ENCODE results near the gene IRS1.

Gene IRS1

DNA sequence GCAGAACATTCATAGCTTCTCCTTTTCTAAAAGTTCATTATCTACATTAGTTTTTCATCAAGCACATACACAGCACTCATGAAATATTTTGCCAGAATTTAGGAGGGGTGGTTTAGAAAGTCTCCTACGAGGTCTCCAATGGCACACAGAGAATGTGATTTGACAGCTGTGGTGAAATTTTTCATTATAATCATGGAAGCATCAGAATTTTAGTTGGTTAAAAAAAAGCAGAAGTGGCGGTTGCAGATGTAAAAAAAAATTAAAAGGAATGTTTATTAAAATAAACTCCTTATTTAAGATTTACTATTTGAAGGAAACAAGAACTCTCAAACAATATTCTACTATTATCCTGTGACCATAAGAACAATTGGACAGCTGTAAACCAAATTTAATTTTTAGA is 25.4 kb upstream of the IRS1 start:
- DNase-seq (ENCODE audit: low read depth), result no peak
- TF ChIP-seq, protein P1, sequence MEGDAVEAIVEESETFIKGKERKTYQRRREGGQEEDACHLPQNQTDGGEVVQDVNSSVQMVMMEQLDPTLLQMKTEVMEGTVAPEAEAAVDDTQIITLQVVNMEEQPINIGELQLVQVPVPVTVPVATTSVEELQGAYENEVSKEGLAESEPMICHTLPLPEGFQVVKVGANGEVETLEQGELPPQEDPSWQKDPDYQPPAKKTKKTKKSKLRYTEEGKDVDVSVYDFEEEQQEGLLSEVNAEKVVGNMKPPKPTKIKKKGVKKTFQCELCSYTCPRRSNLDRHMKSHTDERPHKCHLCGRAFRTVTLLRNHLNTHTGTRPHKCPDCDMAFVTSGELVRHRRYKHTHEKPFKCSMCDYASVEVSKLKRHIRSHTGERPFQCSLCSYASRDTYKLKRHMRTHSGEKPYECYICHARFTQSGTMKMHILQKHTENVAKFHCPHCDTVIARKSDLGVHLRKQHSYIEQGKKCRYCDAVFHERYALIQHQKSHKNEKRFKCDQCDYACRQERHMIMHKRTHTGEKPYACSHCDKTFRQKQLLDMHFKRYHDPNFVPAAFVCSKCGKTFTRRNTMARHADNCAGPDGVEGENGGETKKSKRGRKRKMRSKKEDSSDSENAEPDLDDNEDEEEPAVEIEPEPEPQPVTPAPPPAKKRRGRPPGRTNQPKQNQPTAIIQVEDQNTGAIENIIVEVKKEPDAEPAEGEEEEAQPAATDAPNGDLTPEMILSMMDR (conservative IDR thresholded peaks at IDR 0.05; ENCODE audit: control insufficient read depth, insufficient read depth, low read depth, low read length), result no peak
- no peak overlapping the region for H3K4me3 ChIP-seq (ENCODE audit: control insufficient read depth, low read depth, low read length)

DNA sequence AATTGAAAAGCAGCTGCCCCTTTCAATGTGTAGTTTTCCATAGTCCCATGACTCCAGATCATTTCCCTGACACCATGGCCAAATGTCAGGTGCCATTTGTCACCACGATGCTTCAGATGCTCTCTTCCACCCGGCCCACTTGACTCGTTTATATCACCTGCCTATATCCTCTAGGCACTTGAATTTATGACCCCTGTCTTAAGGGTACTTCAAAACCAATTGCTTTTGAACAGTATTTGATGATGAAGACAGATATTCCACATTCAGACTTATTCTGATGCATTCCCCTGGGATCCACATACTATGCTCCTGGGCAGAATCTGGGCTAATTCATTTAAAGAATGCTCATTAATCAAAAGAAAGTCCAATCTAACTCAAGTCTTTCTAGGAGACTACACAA is 19.3 kb upstream of the IRS1 start:
- TF ChIP-seq, protein P1 (conservative IDR thresholded peaks at IDR 0.05; ENCODE audit: control insufficient read depth, insufficient read depth, low read depth, low read length), result no peak
- H3K4me3 ChIP-seq (ENCODE audit: control insufficient read depth, low read depth, low read length), result no peak overlapping the region
- DNase-seq (ENCODE audit: low read depth), result no peak

DNA sequence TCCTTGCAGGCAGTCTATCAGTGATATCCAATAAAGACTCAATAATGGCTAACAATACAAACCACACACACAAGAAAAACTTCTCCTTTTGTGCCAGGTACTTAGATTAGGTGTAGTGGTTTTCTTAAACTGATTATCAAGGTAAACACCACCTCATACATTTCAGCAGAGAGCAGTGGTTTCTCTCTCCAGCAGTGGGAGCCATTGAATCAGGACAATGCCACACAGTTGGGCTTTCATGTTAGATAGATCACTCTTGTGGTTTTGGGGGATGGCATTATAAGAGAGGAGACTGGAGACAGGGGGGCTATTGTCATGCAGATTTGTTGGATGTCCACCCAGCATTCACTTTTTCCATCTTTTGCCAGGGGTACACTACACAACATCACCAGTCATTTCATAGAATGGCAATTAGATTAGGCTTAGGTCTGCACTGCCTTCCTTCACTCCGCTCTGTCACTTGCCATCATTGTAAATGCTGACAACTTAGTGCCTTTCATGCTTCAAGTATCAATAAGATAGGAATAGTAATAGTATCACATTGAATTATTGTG is 13.6 kb upstream of the IRS1 start:
- TF ChIP-seq, protein P1 (conservative IDR thresholded peaks at IDR 0.05; ENCODE audit: control insufficient read depth, insufficient read depth, low read depth, low read length), result peak; percentile 71
- DNase-seq (ENCODE audit: low read depth), result no peak
- H3K4me3 ChIP-seq (ENCODE audit: control insufficient read depth, low read depth, low read length), result no peak overlapping the region

DNA sequence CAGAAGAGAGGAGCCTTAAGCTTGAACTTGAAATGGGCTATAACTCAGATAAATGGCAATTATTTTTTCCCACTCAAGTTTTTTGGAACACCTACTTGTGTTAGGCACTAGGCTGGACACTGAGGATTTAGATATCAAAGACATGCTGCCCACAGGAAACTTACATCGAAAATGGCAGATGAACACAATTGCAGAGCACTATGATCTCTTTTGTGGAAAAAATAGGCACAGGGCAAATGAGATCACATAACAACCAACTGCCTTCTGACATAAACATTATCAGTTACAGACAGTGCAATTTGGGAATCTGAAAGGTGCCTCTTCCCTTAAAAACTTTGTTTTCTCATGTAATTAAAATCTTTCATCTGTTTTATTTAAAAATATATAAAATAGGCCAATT is 3.8 kb upstream of the IRS1 start:
- TF ChIP-seq, protein P1 (conservative IDR thresholded peaks at IDR 0.05; ENCODE audit: control insufficient read depth, insufficient read depth, low read depth, low read length), result no peak
- DNase-seq (ENCODE audit: low read depth), result no peak
- H3K4me3 ChIP-seq (ENCODE audit: control insufficient read depth, low read depth, low read length), result no peak overlapping the region

DNA sequence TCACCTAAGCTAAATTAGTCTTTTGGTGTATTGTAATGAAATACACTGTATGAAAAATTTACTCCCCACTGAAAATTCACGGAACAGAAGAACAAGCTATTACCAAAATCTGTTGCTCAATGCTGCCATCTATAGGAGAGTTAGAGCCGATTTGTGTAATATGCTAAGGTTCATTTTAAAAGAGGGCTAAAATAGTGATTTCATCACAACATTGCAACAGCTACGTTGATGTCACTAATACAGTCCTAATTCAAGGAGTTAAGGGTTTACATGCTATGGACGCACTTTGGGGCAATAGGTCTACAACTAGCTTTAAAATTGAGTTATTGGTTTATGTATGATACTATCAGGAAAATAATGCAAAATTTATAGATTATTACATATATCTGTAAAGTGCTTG is 3.0 kb upstream of the IRS1 start:
- H3K4me3 ChIP-seq (ENCODE audit: control insufficient read depth, low read depth, low read length), result no peak overlapping the region
- TF ChIP-seq, protein P1 (conservative IDR thresholded peaks at IDR 0.05; ENCODE audit: control insufficient read depth, insufficient read depth, low read depth, low read length), result peak; percentile 80
- DNase-seq (ENCODE audit: low read depth), result peak; percentile 95

DNA sequence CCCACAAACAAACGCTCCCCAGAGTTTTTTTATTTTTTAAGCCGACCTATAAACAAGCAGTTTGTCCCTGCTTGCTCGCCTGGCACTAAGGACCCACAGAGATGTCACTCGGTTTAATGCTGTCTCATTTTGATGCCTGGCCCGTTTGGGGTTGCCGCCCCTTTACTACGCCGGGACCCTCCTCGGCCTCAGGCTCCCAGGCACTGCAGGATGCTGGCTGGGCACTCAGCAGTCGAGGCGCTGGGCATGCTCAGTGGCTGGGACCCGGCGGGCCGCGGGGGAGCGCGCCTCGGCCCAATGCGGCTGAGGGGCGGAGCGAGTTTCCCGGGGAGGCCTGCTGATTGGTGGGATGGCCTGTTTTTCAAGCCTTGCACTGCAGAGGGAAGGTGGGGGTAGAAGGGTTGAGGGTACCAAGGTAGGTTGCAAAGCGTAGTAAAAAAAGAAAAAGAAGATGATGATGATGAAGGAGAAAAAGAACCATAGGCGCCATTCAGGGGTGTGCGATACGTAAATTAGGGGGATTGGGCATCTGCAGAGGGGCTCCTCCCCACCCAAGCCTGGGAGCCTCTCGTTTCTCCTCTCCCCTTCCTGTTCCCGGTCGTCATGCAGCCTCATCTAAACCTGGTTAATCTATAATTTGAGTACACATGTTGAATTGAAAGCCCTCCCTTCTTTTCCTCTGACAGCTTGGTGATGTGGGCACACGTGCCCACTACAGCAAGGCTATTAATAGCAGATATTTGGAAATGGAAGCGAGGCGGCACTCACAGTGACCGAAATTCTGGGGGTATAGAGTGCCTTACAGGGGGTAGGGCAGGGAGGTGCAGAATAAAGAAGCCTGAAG is 1.5 kb upstream of the IRS1 start:
- DNase-seq (ENCODE audit: low read depth), result peak; percentile 10
- no peak overlapping the region for H3K4me3 ChIP-seq (ENCODE audit: control insufficient read depth, low read depth, low read length)
- TF ChIP-seq, protein P1 (conservative IDR thresholded peaks at IDR 0.05; ENCODE audit: control insufficient read depth, insufficient read depth, low read depth, low read length), result no peak
